Activated CD4-positive, alpha-beta T cell treated with anti-CD3 and anti-CD28 coated beads for 48 hours (primary cell): ENCODE results near the gene ITPR1.
A peak's percentile ranks its signal among the peaks of the same experiment; 100 is the strongest.
"Not testable (repeated sequence)": the region's sequence is repeated elsewhere in the genome, so short reads cannot be mapped to it uniquely, and the experiment has no call there.

Experiments
- DNase-seq: peaks from one replicate; pipeline ENCODE4 v3.0.0-alpha.2; 2020

ITPR1 gene

DNA sequence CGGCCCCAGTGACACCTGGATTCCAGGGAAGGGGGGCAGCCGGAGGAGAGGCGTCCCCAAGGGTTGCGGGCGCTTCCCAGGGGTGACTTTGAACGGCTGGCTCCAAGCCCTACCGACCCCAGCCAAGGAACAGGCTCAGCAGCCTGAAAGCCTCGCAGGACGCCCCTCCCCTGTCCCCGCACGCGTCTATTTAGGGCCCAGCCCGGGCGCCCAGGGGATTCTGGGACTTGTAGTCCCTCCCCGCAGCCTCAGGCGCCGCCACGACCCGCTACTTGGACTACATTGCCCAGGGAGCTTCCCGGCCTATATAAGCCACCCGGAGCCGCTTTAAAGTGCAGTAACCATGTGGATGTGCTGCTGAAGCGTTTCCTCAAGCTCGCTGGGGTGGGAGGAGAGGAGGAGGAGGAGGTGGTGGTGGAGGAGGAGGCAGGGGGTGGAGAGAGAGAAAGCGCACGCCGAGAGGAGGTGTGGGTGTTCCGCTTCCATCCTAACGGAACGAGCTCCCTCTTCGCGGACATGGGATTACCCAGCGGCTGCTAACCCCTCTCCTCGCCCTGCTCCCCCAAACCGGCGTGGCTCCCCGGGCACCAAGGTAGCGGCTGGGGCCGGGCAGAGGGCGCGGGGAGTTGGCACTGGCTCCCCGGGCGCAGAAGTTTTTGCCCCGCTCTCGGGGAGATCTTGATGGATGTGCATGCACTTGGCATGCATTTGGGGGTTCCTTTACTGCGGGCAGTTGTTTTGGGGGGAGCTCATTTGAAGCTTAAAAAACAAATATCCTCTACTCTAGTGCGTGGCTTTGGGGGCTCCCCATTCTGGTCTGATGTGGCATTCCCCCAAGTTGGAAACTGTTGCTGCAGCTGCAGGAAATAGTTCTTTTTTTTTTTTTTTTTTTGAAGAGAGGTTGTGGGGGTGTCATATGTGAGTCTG lies at the start of gene ITPR1:
ITPR1 (plus strand) TSS at position 335 of the 927 bp plus-strand sequence. CDS start 23,144 bp downstream, outside the sequence.
- DNase-seq, result peak; percentile 99

GRCh38 chr3:4447295-4447999 lies 45.7 kb upstream of the ITPR1 start:
- no peak for DNase-seq

DNA sequence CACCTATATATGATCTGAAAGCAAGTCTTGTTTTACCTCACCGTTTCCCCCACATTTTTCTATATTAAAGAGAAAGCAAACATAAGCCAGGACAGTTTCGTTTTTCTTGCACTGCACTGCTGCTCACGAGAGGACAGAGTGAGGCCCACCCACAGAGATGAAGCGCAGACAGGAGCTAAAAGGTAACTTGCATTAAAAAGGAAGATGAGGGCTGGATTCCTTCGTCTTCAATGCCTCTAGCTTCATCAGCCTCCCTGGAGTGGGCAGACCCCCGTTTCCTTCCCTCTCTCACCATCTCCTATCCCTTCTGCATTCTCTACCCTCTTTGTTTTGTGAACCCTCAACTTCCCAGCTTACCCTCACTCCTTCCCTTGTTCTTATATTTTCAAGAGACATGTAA lies 45.0 kb upstream of the ITPR1 start:
- DNase-seq, result no peak

- no peak for DNase-seq
Observed at GRCh38 chr3:4449043-4449805, 43.9 kb upstream of the ITPR1 start.

- DNase-seq, result no peak
Observed at GRCh38 chr3:4454142-4454541, 39.0 kb upstream of the ITPR1 start.

DNA sequence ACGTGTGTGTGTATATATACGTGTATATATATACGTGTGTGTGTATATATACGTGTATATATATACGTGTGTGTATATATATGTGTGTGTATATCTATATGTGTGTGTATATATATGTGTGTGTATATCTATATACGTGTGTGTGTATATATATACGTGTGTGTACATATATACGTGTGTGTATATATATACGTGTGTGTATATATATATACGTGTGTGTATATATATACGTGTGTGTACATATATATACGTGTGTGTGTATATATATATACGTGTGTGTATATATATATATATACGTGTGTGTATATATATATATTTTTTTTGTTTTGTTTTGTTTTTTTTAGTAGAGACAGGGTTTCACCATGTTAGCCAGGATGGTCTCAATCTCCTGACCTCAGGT lies 36.4 kb upstream of the ITPR1 start:
- DNase-seq, result not testable (repeated sequence)

- DNase-seq, result no peak
Observed at GRCh38 chr3:4458961-4459360, 34.2 kb upstream of the ITPR1 start.

DNA sequence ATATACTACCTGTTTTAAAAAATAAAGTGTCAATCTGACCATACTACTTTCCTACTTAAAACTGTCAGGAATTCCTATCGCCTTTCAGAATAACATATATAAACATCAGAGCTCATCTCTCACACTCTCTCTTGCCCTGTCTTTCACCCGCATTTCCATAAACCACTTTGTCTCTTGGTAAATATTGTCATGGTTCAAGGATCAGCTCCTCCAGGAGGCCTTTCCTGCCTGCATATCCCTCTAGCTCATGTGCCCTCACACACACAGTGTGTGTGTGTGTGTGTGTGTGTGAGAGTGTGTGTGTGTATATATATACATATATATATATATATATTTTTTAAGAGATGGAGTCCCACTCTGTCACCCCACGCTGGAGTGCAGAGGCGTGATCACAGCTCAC lies 32.8 kb upstream of the ITPR1 start:
- no peak for DNase-seq

GRCh38 chr3:4461468-4462090 lies 31.6 kb upstream of the ITPR1 start:
- no peak for DNase-seq

GRCh38 chr3:4462369-4463040 lies 30.6 kb upstream of the ITPR1 start:
- no peak for DNase-seq

DNA sequence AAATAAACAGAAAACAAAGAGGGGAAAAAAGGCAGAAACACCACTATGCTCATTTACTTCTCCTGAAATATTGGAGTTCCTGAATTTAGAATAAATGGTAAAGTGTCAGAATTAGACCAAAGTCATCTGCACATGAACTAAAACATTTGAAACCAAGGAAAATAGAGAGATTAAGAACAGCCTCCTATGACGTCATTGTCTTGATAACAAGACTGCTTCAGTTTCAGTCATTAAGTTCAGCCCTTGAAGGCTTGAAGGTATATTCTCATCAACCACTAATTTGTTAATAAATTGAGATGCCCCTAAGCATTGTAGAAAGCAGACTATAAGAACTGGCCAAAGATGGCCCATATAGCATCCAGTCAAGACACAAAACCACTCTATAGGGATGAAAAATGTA lies 28.6 kb upstream of the ITPR1 start:
- no peak for DNase-seq

- DNase-seq, result peak; percentile 83
Observed at GRCh38 chr3:4466741-4467521, 26.2 kb upstream of the ITPR1 start, which contains the start of gene SUMF1. Gene SUMF1 (minus strand): TSS chr3:4467269. CDS start chr3:4467245, 24 bp downstream.

- DNase-seq, result no peak
Observed at GRCh38 chr3:4467522-4467867, 25.7 kb upstream of the ITPR1 start.

GRCh38 chr3:4471907-4472306 lies 21.2 kb upstream of the ITPR1 start:
- DNase-seq, result no peak

GRCh38 chr3:4472312-4472711 lies 20.8 kb upstream of the ITPR1 start:
- no peak for DNase-seq

DNA sequence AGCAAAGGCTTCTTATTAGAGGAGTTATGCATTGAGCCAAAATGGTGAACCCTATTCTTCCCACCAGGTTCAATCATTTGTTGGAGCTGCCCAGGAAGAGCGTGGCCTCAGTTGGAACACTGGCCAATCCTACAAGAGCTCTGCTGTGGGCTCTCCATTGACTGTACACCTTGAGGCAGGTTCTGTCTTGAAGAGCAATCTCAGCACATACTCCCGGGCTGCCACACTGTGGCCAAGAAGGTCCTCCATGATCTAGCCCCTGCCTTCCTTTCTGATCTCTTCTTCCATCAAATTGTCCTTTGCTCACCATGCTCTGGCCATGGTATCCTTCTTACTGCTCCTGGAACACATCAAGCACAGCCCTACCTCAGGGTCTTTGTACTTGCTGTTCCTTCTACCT lies 20.4 kb upstream of the ITPR1 start:
- no peak for DNase-seq

DNA sequence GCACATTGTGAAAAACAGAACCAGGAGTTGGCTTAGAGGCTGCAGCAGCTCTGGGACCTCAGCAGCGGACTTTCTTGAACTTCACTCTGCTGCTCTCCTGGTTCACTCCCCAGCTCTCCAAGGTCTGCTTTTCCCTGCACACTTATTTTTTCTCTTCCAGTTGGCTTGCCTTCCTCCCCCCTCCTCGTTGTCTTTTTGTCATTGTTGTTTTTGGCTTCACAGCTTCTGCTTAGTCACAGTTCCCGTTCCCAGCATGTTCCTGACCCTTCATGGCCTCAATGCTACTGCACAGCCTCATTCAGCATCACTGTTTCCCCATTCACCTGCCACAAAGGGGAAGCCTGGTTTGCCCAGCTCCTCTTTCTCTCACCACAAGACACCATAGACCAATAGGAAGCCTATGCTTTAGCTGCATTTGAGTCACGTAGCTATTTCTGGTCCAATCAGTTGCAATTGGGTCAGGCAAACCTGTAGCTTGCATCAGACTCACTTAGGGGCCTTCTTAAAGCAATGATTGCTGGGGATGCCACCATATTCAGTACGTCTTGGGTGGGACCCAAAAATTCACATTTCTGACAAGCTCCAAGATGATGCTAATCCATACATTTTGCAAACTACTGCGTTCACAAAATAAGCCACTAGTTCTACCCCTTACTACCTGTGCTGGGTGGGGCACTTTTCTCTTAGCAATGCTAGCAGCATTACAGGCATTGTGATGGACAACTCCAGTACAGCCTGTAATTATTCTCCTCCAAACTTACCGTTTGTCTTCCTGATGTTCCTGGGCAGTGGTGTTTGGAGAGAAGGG lies 18.3 kb upstream of the ITPR1 start:
- peak; percentile 61 for DNase-seq

- DNase-seq, result no peak
Observed at GRCh38 chr3:4475804-4476203, 17.3 kb upstream of the ITPR1 start.

- no peak for DNase-seq
Observed at GRCh38 chr3:4476496-4476895, 16.7 kb upstream of the ITPR1 start.

- no peak for DNase-seq
Observed at GRCh38 chr3:4478261-4478660, 14.9 kb upstream of the ITPR1 start.

DNA sequence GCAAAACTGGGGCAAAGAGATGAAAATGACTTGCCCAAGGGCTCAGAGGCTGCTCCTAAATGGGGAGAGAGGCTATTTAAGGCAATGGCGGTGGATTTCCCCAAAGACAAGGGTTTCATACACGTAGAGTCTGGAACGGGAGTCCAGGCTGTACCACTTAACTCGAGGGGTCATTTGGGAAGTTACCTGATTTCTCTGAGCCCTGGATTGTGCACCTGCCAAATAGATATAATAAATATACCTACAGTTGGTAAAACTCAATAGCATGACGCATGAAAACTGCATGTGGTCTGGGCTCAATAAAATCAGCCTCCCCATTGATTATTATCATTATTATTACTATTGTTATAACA lies 1.3 kb upstream of the ITPR1 start:
- DNase-seq, result no peak
